Stimulated activated CD4-positive, alpha-beta T cell treated with anti-CD3 and anti-CD28 coated beads, Interleukin-4, amount 100 ng/mL, for 48 hours (primary cell): ENCODE results near the gene SLCO2A1.

Source experiments
- DNase-seq, 2 donors: peaks; one replicate each; pipeline ENCODE4 v3.0.0-alpha.2; 2020; ENCODE audit warnings: low read depth in 2 of 2

The SLCO2A1 gene

GRCh38 chr3:134060561-134061385 is 31.0 kb upstream of the SLCO2A1 start:
- DNase-seq = no peak

GRCh38 chr3:134059671-134060560 is 30.2 kb upstream of the SLCO2A1 start:
- DNase-seq = no peak

- DNase-seq = no peak
Measured at GRCh38 chr3:134059035-134059601, 29.4 kb upstream of the SLCO2A1 start.

- DNase-seq = no peak
Measured at GRCh38 chr3:134057654-134058110, 28.0 kb upstream of the SLCO2A1 start.

- no peak for DNase-seq
Measured at GRCh38 chr3:134057006-134057653, 27.4 kb upstream of the SLCO2A1 start.

- DNase-seq = no peak
Measured at GRCh38 chr3:134056464-134056891, 26.8 kb upstream of the SLCO2A1 start.

GRCh38 chr3:134055661-134056060 is 25.9 kb upstream of the SLCO2A1 start:
- DNase-seq = no peak

GRCh38 chr3:134054881-134055280 is 25.2 kb upstream of the SLCO2A1 start:
- DNase-seq = no peak

GRCh38 chr3:134054231-134054630 is 24.5 kb upstream of the SLCO2A1 start:
- no peak for DNase-seq

GRCh38 chr3:134052370-134052769 is 22.6 kb upstream of the SLCO2A1 start:
- no peak for DNase-seq

GRCh38 chr3:134049676-134050075 is 20.0 kb upstream of the SLCO2A1 start:
- no peak for DNase-seq

- DNase-seq = no peak
Measured at GRCh38 chr3:134048278-134048996, 18.7 kb upstream of the SLCO2A1 start.

GRCh38 chr3:134044459-134044858 is 14.7 kb upstream of the SLCO2A1 start:
- no peak for DNase-seq

- DNase-seq = no peak
Measured at GRCh38 chr3:134040066-134040465, 10.3 kb upstream of the SLCO2A1 start.

- DNase-seq = no peak
Measured at GRCh38 chr3:134039161-134039862, 9.6 kb upstream of the SLCO2A1 start.

- DNase-seq = no peak
Measured at GRCh38 chr3:134038716-134039115, 9.0 kb upstream of the SLCO2A1 start.

- no peak for DNase-seq
Measured at GRCh38 chr3:134038071-134038491, 8.4 kb upstream of the SLCO2A1 start.

GRCh38 chr3:134037168-134037567 is 7.4 kb upstream of the SLCO2A1 start:
- no peak for DNase-seq

GRCh38 chr3:134036291-134036690 is 6.6 kb upstream of the SLCO2A1 start:
- DNase-seq = no peak

- no peak for DNase-seq
Measured at GRCh38 chr3:134035836-134036235, 6.1 kb upstream of the SLCO2A1 start.
